GM18873 (cell line): ENCODE results near the gene TSC2.

ENCODE experiments used
- ATAC-seq: cut with Tn5 transposase; IDR thresholded peaks from one replicate; pipeline ENCODE4 v1.9.1; 2021; ENCODE audit warnings: mild to moderate bottlenecking, moderate library complexity, moderate number of reproducible peaks; ENCODE audit not compliant: unreplicated experiment, low FRiP score

TSC2 gene

DNA sequence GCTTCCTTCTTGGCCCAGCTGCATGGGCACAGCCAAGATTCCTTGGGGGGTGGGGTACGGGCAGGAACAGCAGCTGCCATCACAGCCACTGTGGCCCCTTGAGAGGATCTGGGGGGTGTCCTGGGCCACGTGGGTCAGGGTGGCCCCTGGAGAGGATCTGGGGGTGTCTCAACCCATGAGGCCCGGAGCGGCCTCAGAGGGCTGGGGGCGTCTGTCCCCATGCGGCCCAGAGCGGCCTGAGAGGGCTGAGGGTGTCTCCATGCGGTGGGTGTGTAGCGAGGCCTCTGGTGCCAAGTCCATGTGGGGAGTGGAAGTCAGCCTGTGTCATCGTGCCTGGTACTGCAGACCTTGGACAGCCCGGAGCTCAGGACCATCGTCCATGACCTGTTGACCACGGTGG, 13.7 kb downstream of the TSC2 start:
- no peak for ATAC-seq

DNA sequence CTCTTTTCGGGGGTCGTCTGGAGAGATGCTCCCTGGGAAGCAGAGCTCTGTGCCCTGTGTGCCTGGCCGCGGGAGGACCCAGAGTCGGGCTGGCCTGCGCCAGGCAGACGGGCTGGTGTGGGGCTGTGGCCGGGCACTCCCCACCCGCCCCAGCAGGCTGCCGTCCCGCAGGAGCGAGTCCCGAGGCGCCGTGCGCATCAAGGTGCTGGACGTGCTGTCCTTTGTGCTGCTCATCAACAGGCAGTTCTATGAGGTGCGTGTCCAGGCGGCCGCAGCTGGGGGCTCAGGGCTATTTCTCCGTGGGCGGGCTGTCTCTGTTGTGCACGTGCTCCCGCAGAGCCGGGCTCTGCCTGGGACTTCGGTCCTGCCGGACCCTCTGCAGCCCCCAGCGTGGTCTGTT, 15.0 kb downstream of the TSC2 start:
- no peak for ATAC-seq

DNA sequence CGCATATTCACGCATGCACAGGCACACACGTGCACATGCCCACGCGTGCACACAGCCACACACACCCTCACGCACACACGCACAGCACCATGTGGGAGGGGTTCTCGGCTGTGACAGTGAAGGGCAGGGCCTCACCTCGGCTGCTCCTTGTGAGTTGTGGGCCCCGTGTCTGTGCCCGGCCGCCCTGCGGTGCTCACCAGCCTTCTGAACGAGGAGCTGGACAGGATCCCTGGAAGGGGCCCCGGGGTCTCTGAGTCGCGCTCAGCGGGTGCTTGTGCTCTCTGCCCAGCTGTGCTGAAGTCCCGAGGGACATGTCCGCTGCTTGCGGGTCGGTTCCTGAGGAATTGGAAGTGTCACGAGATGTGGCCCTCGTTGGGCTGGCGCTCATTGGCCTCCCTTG, 16.1 kb downstream of the TSC2 start:
- no peak for ATAC-seq

DNA sequence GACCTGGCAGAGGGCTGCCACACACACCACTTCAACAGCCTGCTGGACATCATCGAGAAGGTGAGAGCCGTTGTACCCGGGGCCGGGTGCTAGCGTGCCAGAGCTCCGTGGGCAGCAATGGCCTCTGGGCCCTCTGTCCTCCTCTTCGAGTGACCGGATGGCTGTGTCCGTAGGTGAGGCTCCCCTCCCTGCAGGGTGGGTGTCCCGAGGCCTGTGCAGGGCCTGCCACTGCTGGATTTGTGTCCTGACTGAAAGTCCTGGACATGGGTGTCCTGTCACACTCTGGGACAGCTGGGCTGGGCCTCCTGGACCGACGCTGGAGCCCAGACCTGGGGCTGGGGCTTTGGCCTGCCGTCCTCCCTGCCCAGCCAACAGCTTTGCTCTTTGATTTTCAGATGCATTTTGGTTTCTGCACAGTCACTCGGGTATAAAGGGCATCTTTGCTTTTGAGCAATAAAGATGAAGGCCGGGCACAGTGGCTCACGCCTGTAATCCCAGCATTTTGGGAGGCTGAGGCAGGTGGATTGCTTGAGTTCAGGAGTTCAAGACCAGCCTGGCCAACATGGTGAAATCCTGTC, 16.7 kb downstream of the TSC2 start:
- no peak for ATAC-seq

- ATAC-seq: no peak
Observed at GRCh38 chr16:2066139-2066538, 18.4 kb downstream of the TSC2 start.

DNA sequence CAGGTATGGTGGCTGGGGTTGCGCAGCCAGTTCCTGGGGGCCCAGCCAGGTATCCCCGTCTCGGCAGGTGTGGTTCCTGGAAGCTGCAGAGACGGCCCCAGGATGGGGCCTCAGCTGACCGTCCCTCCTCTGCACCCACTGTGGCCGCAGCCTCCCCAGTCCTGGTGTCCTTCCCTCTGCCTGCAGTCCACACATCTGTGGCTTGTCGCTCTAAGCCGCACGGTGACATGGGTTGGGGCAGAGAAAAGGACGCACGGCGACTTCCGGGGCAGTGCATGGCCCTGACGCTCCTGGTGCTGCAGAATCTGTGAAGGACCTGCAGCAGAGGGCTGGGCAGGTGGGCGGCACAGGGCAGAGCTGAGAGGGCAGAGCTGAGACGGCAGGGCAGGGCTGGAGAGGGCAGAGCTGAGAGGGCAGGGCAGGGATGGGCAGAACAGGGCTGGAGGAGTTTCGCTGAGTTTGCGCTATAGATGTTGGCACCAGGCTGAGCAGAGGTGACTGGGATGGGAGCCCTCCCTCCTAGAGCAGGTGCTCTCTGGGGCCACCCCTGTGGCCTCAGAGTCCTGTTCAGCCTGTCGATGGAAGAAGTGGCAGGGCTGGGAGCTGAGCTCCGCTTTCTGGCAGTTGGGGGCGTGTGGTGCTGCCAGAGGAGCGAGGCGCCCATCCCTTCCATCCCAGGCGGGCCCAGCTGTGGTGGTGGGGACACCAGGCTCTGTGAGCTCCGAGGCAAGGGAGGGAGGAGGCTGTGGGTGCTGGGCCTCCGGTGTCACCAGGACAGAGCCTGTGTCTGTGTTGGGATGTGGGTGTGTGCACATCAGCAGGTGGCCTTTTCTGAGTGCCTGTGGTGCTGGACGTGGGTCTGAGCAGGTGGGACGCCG, 23.0 kb downstream of the TSC2 start:
- ATAC-seq: no peak

DNA sequence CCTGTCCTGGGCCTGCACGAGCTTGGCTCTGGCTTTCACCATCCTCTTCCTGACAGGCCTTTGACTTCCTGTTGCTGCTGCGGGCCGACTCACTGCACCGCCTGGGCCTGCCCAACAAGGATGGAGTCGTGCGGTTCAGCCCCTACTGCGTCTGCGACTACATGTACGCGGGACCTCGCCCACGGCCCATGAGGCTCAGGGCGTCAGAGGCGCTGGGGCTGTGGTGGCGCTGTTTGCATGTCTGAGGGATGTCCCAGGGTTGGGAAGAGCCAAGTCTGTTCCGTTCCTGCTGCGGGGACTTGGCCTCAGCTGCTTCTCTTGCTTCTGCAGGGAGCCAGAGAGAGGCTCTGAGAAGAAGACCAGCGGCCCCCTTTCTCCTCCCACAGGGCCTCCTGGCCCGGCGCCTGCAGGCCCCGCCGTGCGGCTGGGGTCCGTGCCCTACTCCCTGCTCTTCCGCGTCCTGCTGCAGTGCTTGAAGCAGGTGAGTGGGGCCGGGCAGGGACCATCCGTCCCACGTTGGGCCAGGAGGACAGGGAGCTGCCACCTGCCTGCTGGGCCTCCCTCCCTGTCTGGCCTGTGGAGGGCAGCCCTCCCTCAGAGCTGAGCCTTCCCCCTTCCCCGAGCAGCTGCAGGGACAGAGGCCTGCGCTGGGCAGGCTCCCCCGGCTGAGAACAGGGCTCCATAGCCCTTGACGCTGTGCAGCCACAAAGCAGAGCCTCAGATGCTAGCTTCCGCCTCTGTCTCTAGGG, 23.8 kb downstream of the TSC2 start:
- ATAC-seq: no peak

DNA sequence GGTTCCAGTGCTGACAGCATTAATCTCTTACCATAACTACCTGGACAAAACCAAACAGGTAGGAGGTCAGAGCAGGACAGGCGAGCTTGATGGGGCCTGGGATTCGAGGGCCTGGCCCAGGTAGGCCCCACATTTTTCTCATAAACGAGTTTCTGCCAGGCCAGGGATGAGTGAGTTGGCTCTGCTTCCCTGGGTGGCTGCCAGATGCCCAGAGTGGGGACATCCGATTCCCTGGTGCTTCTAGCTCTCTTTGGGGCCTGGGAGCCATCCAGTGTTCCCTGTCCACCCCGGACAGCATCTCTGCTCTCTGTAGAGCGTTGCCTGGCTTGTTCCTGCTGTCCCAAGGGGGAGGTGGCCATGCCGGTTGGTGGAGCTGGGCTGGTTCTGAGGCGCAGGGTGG, 25.1 kb downstream of the TSC2 start:
- no peak for ATAC-seq

- ATAC-seq: no peak
Observed at GRCh38 chr16:2074071-2074470, 26.3 kb downstream of the TSC2 start.

- ATAC-seq: no peak
Observed at GRCh38 chr16:2075631-2076030, 27.8 kb downstream of the TSC2 start.

DNA sequence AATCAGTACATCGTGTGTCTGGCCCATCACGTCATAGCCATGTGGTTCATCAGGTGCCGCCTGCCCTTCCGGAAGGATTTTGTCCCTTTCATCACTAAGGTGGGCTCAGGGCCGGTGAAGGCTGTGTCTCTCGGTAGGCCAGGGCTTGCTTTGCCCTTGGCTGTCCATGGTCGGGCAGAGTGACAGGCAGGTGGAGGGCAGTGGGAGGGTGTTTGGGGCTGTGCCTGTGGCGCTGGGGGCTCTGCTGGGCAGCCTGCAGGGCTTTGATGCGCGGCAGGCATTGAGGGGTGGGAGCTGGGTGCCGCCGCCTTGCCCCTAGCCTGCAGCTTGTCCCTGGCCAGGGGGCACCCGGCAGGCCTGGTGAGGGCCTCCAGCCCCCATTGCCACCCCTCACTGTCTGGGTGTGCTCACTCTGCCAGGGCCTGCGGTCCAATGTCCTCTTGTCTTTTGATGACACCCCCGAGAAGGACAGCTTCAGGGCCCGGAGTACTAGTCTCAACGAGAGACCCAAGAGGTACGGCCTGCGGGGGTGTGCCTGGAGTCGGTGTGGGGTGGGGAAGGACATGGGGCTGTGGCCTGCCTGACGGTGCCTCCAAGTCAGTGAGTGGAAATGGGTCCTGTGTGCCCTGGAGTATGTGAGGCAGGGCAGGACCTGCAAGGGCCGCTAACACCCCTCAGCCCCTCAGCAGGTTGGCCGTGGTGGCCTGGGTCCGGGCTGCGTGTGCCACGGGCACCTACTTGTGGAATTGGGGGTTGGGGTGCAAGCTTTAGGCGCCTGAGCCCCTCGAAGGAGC, 28.5 kb downstream of the TSC2 start:
- no peak for ATAC-seq

GRCh38 chr16:2077016-2077415, 29.2 kb downstream of the TSC2 start:
- no peak for ATAC-seq

GRCh38 chr16:2077696-2078095, 29.9 kb downstream of the TSC2 start:
- no peak for ATAC-seq

- ATAC-seq: no peak
Observed at GRCh38 chr16:2078096-2078495, 30.3 kb downstream of the TSC2 start.

DNA sequence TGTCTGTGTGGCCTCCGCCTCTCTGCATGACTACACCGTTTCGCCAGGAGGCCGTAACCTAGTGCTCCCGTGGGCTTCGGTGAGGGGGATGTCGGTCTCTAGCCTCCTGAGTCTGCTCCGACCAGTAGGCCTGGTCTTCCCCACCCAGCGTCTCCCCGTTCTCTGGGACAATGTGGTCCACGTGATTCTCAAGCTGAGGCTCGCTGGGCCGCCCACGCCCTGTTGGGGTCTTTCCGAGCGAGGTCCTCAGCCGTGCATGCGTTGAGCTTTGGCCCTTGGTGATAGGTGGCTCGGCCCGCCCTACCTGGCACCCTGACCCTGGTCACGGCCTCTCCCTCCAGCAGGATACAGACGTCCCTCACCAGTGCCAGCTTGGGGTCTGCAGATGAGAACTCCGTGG, 30.9 kb downstream of the TSC2 start:
- ATAC-seq: no peak

GRCh38 chr16:2079311-2079800, 31.6 kb downstream of the TSC2 start:
- no peak for ATAC-seq

DNA sequence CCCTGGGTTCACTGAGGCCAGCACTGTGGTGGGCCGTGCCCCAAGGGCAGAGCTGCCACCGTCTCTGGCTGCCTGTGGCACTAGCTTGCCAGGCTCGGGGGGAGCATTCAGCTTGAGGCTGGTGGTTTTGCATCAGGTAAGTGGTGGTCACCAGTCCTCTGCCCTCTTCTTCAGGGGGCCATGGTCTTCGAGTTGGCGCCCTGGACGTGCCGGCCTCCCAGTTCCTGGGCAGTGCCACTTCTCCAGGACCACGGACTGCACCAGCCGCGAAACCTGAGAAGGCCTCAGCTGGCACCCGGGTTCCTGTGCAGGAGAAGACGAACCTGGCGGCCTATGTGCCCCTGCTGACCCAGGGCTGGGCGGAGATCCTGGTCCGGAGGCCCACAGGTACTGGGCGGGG, 32.2 kb downstream of the TSC2 start:
- no peak for ATAC-seq

GRCh38 chr16:2081201-2082084, 33.7 kb downstream of the TSC2 start:
- no peak for ATAC-seq

DNA sequence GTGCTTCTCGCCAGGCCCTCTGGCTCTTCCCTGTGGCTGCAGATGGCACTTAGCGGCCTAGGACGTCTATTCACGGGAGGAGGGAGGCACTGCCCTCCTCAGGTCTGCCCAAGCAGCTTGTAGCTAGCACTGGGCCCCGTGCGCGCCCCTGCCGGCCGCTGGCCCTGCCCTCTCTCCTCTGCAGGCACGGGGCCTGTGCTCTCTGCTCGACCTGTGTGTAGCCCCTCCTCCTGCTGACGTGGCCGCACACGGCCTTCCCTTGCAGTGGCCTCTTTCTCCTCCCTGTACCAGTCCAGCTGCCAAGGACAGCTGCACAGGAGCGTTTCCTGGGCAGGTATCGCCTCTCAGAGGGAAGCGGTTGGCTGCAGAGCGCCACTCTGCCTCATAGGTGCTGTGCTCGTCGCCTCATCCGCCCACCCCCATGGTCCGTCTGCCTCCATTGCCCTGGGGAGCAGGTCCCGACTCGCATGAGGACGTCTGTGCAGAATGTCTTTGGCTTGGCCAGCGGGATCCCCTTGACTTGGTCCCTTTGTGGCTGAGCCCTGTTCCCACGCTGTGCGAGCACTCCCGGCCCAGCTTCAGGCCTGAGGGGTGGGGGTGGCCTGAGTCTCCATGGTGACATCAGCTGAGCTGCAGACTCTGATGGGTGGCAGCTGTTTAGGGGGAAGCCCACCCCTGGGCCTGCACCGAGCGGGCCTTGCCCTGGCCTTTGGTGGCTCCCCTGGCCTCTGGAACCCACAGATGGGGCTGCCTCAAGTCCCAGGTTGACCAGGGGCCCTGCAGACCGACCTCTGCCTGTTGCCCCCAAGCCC, 34.6 kb downstream of the TSC2 start:
- ATAC-seq: no peak
